GM23338 (cell line): ENCODE results near the gene MATCAP1. TPM values are rescaled to one million over a fixed set of nuclear protein-coding genes. Genes with fewer than 3 reads are reported as not detected.

Experiments
- ATAC-seq: fragments of 200-7000 bp; cut with Tn5 transposase; 3 replicates; pipeline ENCODE4 v1.9.1; 2020
- DNase-seq: peaks from one replicate; pipeline ENCODE4 v3.0.0-alpha.2; 2015; ENCODE audit warnings: low spot score
- H2AFZ ChIP-seq: fragments of 200-600 bp; sonication (generic); 2 replicates; pipeline ENCODE4 v1.8.0; 2016; ENCODE audit warnings: antibody characterized with exemption, mild to moderate bottlenecking, moderate library complexity
- H3F3A ChIP-seq: fragments of 200-600 bp; sonication (generic); replicated peaks from 2 replicates; pipeline ENCODE4 v1.8.0; 2017; ENCODE audit warnings: antibody characterized with exemption, mixed run types, low read depth
- H3K27ac ChIP-seq: fragments of 200-600 bp; sonication (generic); 2 replicates; pipeline ENCODE4 v1.6.1; 2016; ENCODE audit warnings: low read depth
- H3K27me3 ChIP-seq: fragments of 200-600 bp; sonication (generic); 2 replicates; pipeline ENCODE4 v1.8.0; 2016; ENCODE audit warnings: mild to moderate bottlenecking, mixed run types, moderate library complexity; ENCODE audit not compliant: insufficient read depth
- H3K36me3 ChIP-seq: fragments of 200-600 bp; sonication (generic); 2 replicates; pipeline ENCODE4 v1.8.0; 2016; ENCODE audit warnings: mild to moderate bottlenecking; ENCODE audit not compliant: insufficient read depth
- H3K4me1 ChIP-seq: fragments of 200-600 bp; sonication (generic); 2 replicates; pipeline ENCODE4 v1.8.0; 2016; ENCODE audit warnings: mild to moderate bottlenecking, moderate library complexity; ENCODE audit not compliant: insufficient read depth
- H3K4me2 ChIP-seq: fragments of 200-600 bp; sonication (generic); 2 replicates; pipeline ENCODE4 v1.7.1; 2017; ENCODE audit warnings: mixed run types
- H3K4me3 ChIP-seq: fragments of 200-600 bp; sonication (generic); 2 replicates; pipeline ENCODE4 v1.6.1; 2016; ENCODE audit warnings: mixed run types
- H3K79me2 ChIP-seq: fragments of 200-600 bp; sonication (generic); replicated peaks from 2 replicates; pipeline ENCODE4 v1.8.0; 2017; ENCODE audit warnings: mild to moderate bottlenecking; ENCODE audit not compliant: insufficient read depth
- H3K9me2 ChIP-seq: fragments of 200-600 bp; sonication (generic); 2 replicates; pipeline ENCODE4 v1.8.0; 2017; ENCODE audit not compliant: insufficient read depth
- H4K20me1 ChIP-seq: fragments of 200-600 bp; sonication (generic); replicated peaks from 2 replicates; pipeline ENCODE4 v1.8.0; 2017; ENCODE audit warnings: mild to moderate bottlenecking; ENCODE audit not compliant: insufficient read depth
- H3K27ac Mint-ChIP-seq: 2 replicates; pipeline ENCODE4 v1.8.0; 2020; ENCODE audit warnings: inconsistent platforms, mild to moderate bottlenecking, moderate library complexity, mixed read lengths
- H3K27me3 Mint-ChIP-seq: 3 replicates; pipeline ENCODE4 v1.8.0; 2022; ENCODE audit warnings: low read depth, mild to moderate bottlenecking, moderate library complexity, mixed read lengths, inconsistent platforms; ENCODE audit not compliant: insufficient read depth, poor library complexity
- H3K36me3 Mint-ChIP-seq: 3 replicates; pipeline ENCODE4 v1.8.0; 2021; ENCODE audit warnings: low read depth, mild to moderate bottlenecking, inconsistent platforms, moderate library complexity, mixed read lengths
- H3K4me1 Mint-ChIP-seq: 3 replicates; pipeline ENCODE4 v1.8.0; 2020; ENCODE audit warnings: mild to moderate bottlenecking, inconsistent platforms, mixed read lengths
- H3K4me3 Mint-ChIP-seq: 3 replicates; pipeline ENCODE4 v1.8.0; 2021; ENCODE audit warnings: moderate library complexity, mild to moderate bottlenecking, inconsistent platforms, mixed read lengths
- H3K9me3 Mint-ChIP-seq: 3 replicates; pipeline ENCODE4 v1.8.0; 2020; ENCODE audit warnings: moderate library complexity, mild to moderate bottlenecking, inconsistent platforms, mixed read lengths
- CREB1 ChIP-seq: fragments of 250-450 bp; sonication (Bioruptor Pico); IDR thresholded peaks from 2 replicates; pipeline ENCODE4 v1.5.0; 2020; ENCODE audit warnings: low read depth, mild to moderate bottlenecking, moderate library complexity
- CTCF ChIP-seq, 2 experiments: fragments of 200-600 bp in 1 of 2; sonication (generic) in 1 of 2; conservative IDR thresholded peaks; 2 replicates each; pipeline versions ENCODE4 v1.5.1 to v1.6.1; 2016 to 2017; ENCODE audit warnings: antibody characterized with exemption in 2 of 2, low read depth in 2 of 2, mild to moderate bottlenecking in 2 of 2, moderate library complexity in 1 of 2
- ETS1 ChIP-seq: IDR thresholded peaks from 2 replicates; pipeline ENCODE4 v1.6.1; 2016; ENCODE audit warnings: antibody characterized with exemption
- EZH2 ChIP-seq: fragments of 200-600 bp; sonication (generic); IDR thresholded peaks from one replicate; pipeline ENCODE4 v1.8.0; 2017; ENCODE audit warnings: antibody characterized with exemption, mild to moderate bottlenecking, low read depth; ENCODE audit not compliant: unreplicated experiment
- EZH2phosphoT487 ChIP-seq: fragments of 200-600 bp; sonication (generic); IDR thresholded peaks from one replicate; pipeline ENCODE4 v1.8.1; 2018; ENCODE audit warnings: antibody characterized with exemption; ENCODE audit not compliant: unreplicated experiment
- NANOG ChIP-seq: IDR thresholded peaks from 2 replicates; pipeline ENCODE4 v1.6.1; 2016; ENCODE audit warnings: antibody characterized with exemption, borderline replicate concordance
- POLR2AphosphoS5 ChIP-seq: IDR thresholded peaks from 2 replicates; pipeline ENCODE4 v1.6.1; 2016; ENCODE audit warnings: antibody characterized with exemption, low read depth
- REST ChIP-seq: IDR thresholded peaks from one replicate; pipeline ENCODE4 v1.6.1; 2018; ENCODE audit warnings: antibody characterized with exemption; ENCODE audit not compliant: unreplicated experiment
- STAT1 ChIP-seq: IDR thresholded peaks from one replicate; pipeline ENCODE4 v1.6.1; 2016; ENCODE audit warnings: antibody characterized with exemption; ENCODE audit not compliant: unreplicated experiment
- ZNF331 ChIP-seq: fragments of 250-450 bp; sonication (Bioruptor Pico); IDR thresholded peaks from 2 replicates; pipeline ENCODE4 v1.5.0; 2020; ENCODE audit warnings: low read depth, mild to moderate bottlenecking, moderate library complexity
- polyA plus RNA-seq: library from polyadenylated mRNA; unstranded; fragments of >200 nt; fragmentation: Nextera tagmentation; extraction: Ambion mirVana; gene quantifications from 2 replicates; pipeline ENCODE4 v1.2.1, GENCODE V29; 2016
- total RNA-seq: library from RNA; depleted of rRNA; stranded (reverse); fragments of >200 nt; shearing (Covaris generic); gene quantifications from 2 replicates; pipeline ENCODE4 v1.2.3, GENCODE V29; 2014

Gene MATCAP1
- total and polyA plus RNA-seq, 2 experiments from 2014 or later, result 9.5 to 22.7 TPM

GRCh38 chr16:67184995-67185650 is 1.4 kb upstream of the MATCAP1 start:
- H3K79me2 ChIP-seq, result peaks cover 10% of the 10 kb centered on the region
- no peaks in the 10 kb centered on the region; the same call in 2 of the 3 replicates for H3K9me3 Mint-ChIP-seq
- H3K4me1 Mint-ChIP-seq, result peaks cover 12% of the 10 kb centered on the region
- peak overlapping the region; percentile 97 for H3K4me2 ChIP-seq
- H4K20me1 ChIP-seq, result no peaks in the 10 kb centered on the region
- no peak overlapping the region for H3K27ac ChIP-seq
- H3K27ac Mint-ChIP-seq, result peak overlapping the region; percentile 42; the same call in 1 of the 2 replicates
- H3K36me3 Mint-ChIP-seq, result no peaks in the 10 kb centered on the region
- peak overlapping the region; percentile 84 for H3K4me3 Mint-ChIP-seq
- H3K4me3 ChIP-seq, result peak overlapping the region; percentile 63
- peak overlapping the region; percentile 94 for H2AFZ ChIP-seq
- peaks cover 14% of the 10 kb centered on the region for H3K4me1 ChIP-seq
- DNase-seq (peak; percentile 98), ATAC-seq (peak; percentile 67)
- TF ChIP-seq POLR2AphosphoS5 (no peak), ZNF331 (0 out of 2 replicates have a peak, but pooled peaks have one; percentile 12), CREB1 (no peak), NANOG (no peak), EZH2 (no peak), STAT1 (no peak), CTCF (conservative IDR thresholded peaks at IDR 0.05; ENCODE audit: low read depth in 2 of 2) (peak; percentile 68 to 92), EZH2phosphoT487 (no peak), ETS1 (no peak), REST (peak; percentile 97)
- 0 out of 2 replicates have a peak, but pooled peaks cover 3% of the 10 kb centered on the region for H3F3A ChIP-seq
- no peaks in the 10 kb centered on the region for H3K36me3 ChIP-seq
- no peaks in the 10 kb centered on the region for H3K9me2 ChIP-seq
- H3K27me3 Mint-ChIP-seq, result peaks cover 30% of the 10 kb centered on the region
- peaks cover 28% of the 10 kb centered on the region for H3K27me3 ChIP-seq
